ENCODE data around the gene PTPRT. TPM values are rescaled to one million over a fixed set of nuclear protein-coding genes. Genes with fewer than 3 reads are reported as not detected.

PTPRT gene
- total RNA-seq, 1 experiment from 2014 or later: not detected

- no peaks in the 10 kb centered on the region for H3K27me3 Mint-ChIP-seq (ENCODE audit: unreplicated experiment)
- H3K4me1 Mint-ChIP-seq (ENCODE audit: low read depth, unreplicated experiment): no peaks in the 10 kb centered on the region
- H3K9me3 Mint-ChIP-seq (ENCODE audit: low read depth, unreplicated experiment): no peaks in the 10 kb centered on the region
- H3K36me3 Mint-ChIP-seq (ENCODE audit: insufficient read depth, unreplicated experiment): no peaks in the 10 kb centered on the region
- no peak for TF ChIP-seq CTCF (IDR thresholded peaks at IDR 0.05; ENCODE audit: unreplicated experiment)
- no TSS peak for BruUV-seq (replicated peaks)
- no peak overlapping the region for H3K27ac Mint-ChIP-seq (ENCODE audit: unreplicated experiment)
- H3K4me3 Mint-ChIP-seq (ENCODE audit: low read depth, unreplicated experiment): no peak overlapping the region
- CTCF ChIA-PET: no interaction called here
- DNase-seq: no peak
- intact Hi-C loops (cut with micrococcal nuclease; ENCODE audit: unreplicated experiment): no loop called here
Observed at GRCh38 chr20:42544926-42545325, 644.8 kb downstream of the PTPRT start.

- Mint-ChIP-seq H3K9me3 (ENCODE audit: low read depth, unreplicated experiment) (no peaks in the 10 kb centered on the region), H3K27ac (ENCODE audit: unreplicated experiment) (no peak overlapping the region), H3K4me3 (ENCODE audit: low read depth, unreplicated experiment) (no peak overlapping the region), H3K27me3 (ENCODE audit: unreplicated experiment) (peaks cover 19% of the 10 kb centered on the region), H3K4me1 (ENCODE audit: low read depth, unreplicated experiment) (no peaks in the 10 kb centered on the region), H3K36me3 (ENCODE audit: insufficient read depth, unreplicated experiment) (no peaks in the 10 kb centered on the region)
- no TSS peak for BruUV-seq (replicated peaks)
- no peak for TF ChIP-seq CTCF (IDR thresholded peaks at IDR 0.05; ENCODE audit: unreplicated experiment)
- DNase-seq: no peak
- intact Hi-C loops (cut with micrococcal nuclease; ENCODE audit: unreplicated experiment): loop anchor here (10.0 kb wide), 1 partner anchor 652 kb away; the partner anchor contains the start of gene PTPRT
- CTCF ChIA-PET: no interaction called here
Observed at GRCh38 chr20:42532831-42533230, 656.9 kb downstream of the PTPRT start.

- DNase-seq: no peak
- H3K4me3 Mint-ChIP-seq (ENCODE audit: low read depth, unreplicated experiment): no peak overlapping the region
- no peaks in the 10 kb centered on the region for H3K36me3 Mint-ChIP-seq (ENCODE audit: insufficient read depth, unreplicated experiment)
- intact Hi-C loops (cut with micrococcal nuclease; ENCODE audit: unreplicated experiment): loop anchor here (10.0 kb wide), 1 partner anchor 653 kb away; the partner anchor contains the start of gene PTPRT
- peaks cover 19% of the 10 kb centered on the region for H3K27me3 Mint-ChIP-seq (ENCODE audit: unreplicated experiment)
- H3K27ac Mint-ChIP-seq (ENCODE audit: unreplicated experiment): no peak overlapping the region
- TF ChIP-seq CTCF (IDR thresholded peaks at IDR 0.05; ENCODE audit: unreplicated experiment): no peak
- CTCF ChIA-PET: interaction anchor here (0.5 kb wide), 1 partner anchor 1112 kb away, joined by 3 read pairs; no protein-coding TSS in a partner anchor
- no peaks in the 10 kb centered on the region for H3K4me1 Mint-ChIP-seq (ENCODE audit: low read depth, unreplicated experiment)
- no peaks in the 10 kb centered on the region for H3K9me3 Mint-ChIP-seq (ENCODE audit: low read depth, unreplicated experiment)
- no TSS peak for BruUV-seq (replicated peaks)
Observed at GRCh38 chr20:42531508-42531961, 658.2 kb downstream of the PTPRT start.

GRCh38 chr20:42530855-42531448 is 658.8 kb downstream of the PTPRT start:
- Mint-ChIP-seq H3K27ac (ENCODE audit: unreplicated experiment) (no peak overlapping the region), H3K9me3 (ENCODE audit: low read depth, unreplicated experiment) (peaks cover 3% of the 10 kb centered on the region), H3K4me1 (ENCODE audit: low read depth, unreplicated experiment) (no peaks in the 10 kb centered on the region), H3K4me3 (ENCODE audit: low read depth, unreplicated experiment) (no peak overlapping the region), H3K36me3 (ENCODE audit: insufficient read depth, unreplicated experiment) (no peaks in the 10 kb centered on the region), H3K27me3 (ENCODE audit: unreplicated experiment) (peaks cover 18% of the 10 kb centered on the region)
- CTCF ChIA-PET: interaction anchor here (0.5 to 0.7 kb wide), 2 partner anchors 657 to 1111 kb away, joined by 3 read pairs; no protein-coding TSS in a partner anchor
- BruUV-seq (replicated peaks): no TSS peak
- peak; percentile 81 for TF ChIP-seq CTCF (IDR thresholded peaks at IDR 0.05; ENCODE audit: unreplicated experiment)
- peak; percentile 34 for DNase-seq
- intact Hi-C loops (cut with micrococcal nuclease; ENCODE audit: unreplicated experiment): loop anchor here (10.0 kb wide), 1 partner anchor 654 kb away; the partner anchor contains the start of gene PTPRT
